GM23338 (cell line): ENCODE results near the gene TTC28.
"Not testable (repeated sequence)": the region's sequence is repeated elsewhere in the genome, so short reads cannot be mapped to it uniquely, and the experiment has no call there.

Source experiments
- CREB1 ChIP-seq: fragments of 250-450 bp; sonication (Bioruptor Pico); IDR thresholded peaks from 2 replicates; pipeline ENCODE4 v1.5.0; 2020; ENCODE audit warnings: low read depth, mild to moderate bottlenecking, moderate library complexity
- CTCF ChIP-seq, 2 experiments: fragments of 200-600 bp in 1 of 2; sonication (generic) in 1 of 2; conservative IDR thresholded peaks; 2 replicates each; pipeline versions ENCODE4 v1.5.1 to v1.6.1; 2016 to 2017; ENCODE audit warnings: antibody characterized with exemption in 2 of 2, low read depth in 2 of 2, mild to moderate bottlenecking in 2 of 2, moderate library complexity in 1 of 2
- EZH2 ChIP-seq: fragments of 200-600 bp; sonication (generic); IDR thresholded peaks from one replicate; pipeline ENCODE4 v1.8.0; 2017; ENCODE audit warnings: antibody characterized with exemption, mild to moderate bottlenecking, low read depth; ENCODE audit not compliant: unreplicated experiment
- EZH2phosphoT487 ChIP-seq: fragments of 200-600 bp; sonication (generic); IDR thresholded peaks from one replicate; pipeline ENCODE4 v1.8.1; 2018; ENCODE audit warnings: antibody characterized with exemption; ENCODE audit not compliant: unreplicated experiment
- JUNB ChIP-seq: IDR thresholded peaks from one replicate; pipeline ENCODE4 v1.6.1; 2016; ENCODE audit warnings: antibody characterized with exemption; ENCODE audit not compliant: unreplicated experiment
- NANOG ChIP-seq: IDR thresholded peaks from 2 replicates; pipeline ENCODE4 v1.6.1; 2016; ENCODE audit warnings: antibody characterized with exemption, borderline replicate concordance
- POLR2AphosphoS5 ChIP-seq: IDR thresholded peaks from 2 replicates; pipeline ENCODE4 v1.6.1; 2016; ENCODE audit warnings: antibody characterized with exemption, low read depth
- STAT1 ChIP-seq: IDR thresholded peaks from one replicate; pipeline ENCODE4 v1.6.1; 2016; ENCODE audit warnings: antibody characterized with exemption; ENCODE audit not compliant: unreplicated experiment
- ZNF114 ChIP-seq: fragments of 250-450 bp; sonication (Bioruptor Pico); IDR thresholded peaks from 2 replicates; pipeline ENCODE4 v1.5.0; 2020; ENCODE audit warnings: mild to moderate bottlenecking, moderate library complexity
- ZNF331 ChIP-seq: fragments of 250-450 bp; sonication (Bioruptor Pico); IDR thresholded peaks from 2 replicates; pipeline ENCODE4 v1.5.0; 2020; ENCODE audit warnings: low read depth, mild to moderate bottlenecking, moderate library complexity
- TF ChIP-seq, protein P1 (sequence below): IDR thresholded peaks from one replicate; pipeline ENCODE4 v1.6.1; 2018; ENCODE audit warnings: antibody characterized with exemption; ENCODE audit not compliant: unreplicated experiment
- TF ChIP-seq, protein P2 (sequence below): fragments of 250-450 bp; sonication (Bioruptor Pico); IDR thresholded peaks from 2 replicates; pipeline ENCODE4 v1.5.0; 2020; ENCODE audit warnings: mild to moderate bottlenecking, moderate library complexity
- TF ChIP-seq, protein P3 (sequence below): IDR thresholded peaks from 2 replicates; pipeline ENCODE4 v1.6.1; 2016; ENCODE audit warnings: antibody characterized with exemption

DNA sequence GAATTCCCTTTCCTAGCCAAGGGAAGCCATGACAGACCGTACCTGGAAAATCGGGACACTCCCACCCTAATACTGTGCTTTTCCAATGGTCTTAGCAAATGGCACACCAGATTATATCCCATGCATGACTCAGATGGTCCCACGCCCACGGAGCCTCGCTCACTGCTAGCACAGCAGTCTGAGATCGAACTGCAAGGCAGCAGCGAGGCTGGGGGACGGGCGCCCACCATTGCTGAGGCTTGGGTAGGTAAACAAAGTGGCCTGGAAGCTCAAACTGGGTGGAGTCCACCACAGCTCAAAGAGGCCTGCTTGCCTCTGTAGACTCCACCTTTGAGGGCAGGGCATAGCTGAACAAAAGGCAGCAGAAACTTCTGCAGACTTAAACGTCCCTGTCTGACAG is 150.5 kb downstream of the TTC28 start:
- not testable (repeated sequence) for TF ChIP-seq CTCF (conservative IDR thresholded peaks at IDR 0.05; ENCODE audit: low read depth in 2 of 2); EZH2phosphoT487; EZH2; CREB1 (CRISPR knock-in tag); JUNB; POLR2AphosphoS5; STAT1; ZNF331 (CRISPR knock-in tag); ZNF114 (CRISPR knock-in tag); NANOG
- TF ChIP-seq, protein P1, sequence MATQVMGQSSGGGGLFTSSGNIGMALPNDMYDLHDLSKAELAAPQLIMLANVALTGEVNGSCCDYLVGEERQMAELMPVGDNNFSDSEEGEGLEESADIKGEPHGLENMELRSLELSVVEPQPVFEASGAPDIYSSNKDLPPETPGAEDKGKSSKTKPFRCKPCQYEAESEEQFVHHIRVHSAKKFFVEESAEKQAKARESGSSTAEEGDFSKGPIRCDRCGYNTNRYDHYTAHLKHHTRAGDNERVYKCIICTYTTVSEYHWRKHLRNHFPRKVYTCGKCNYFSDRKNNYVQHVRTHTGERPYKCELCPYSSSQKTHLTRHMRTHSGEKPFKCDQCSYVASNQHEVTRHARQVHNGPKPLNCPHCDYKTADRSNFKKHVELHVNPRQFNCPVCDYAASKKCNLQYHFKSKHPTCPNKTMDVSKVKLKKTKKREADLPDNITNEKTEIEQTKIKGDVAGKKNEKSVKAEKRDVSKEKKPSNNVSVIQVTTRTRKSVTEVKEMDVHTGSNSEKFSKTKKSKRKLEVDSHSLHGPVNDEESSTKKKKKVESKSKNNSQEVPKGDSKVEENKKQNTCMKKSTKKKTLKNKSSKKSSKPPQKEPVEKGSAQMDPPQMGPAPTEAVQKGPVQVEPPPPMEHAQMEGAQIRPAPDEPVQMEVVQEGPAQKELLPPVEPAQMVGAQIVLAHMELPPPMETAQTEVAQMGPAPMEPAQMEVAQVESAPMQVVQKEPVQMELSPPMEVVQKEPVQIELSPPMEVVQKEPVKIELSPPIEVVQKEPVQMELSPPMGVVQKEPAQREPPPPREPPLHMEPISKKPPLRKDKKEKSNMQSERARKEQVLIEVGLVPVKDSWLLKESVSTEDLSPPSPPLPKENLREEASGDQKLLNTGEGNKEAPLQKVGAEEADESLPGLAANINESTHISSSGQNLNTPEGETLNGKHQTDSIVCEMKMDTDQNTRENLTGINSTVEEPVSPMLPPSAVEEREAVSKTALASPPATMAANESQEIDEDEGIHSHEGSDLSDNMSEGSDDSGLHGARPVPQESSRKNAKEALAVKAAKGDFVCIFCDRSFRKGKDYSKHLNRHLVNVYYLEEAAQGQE: not testable (repeated sequence)
- TF ChIP-seq, protein P2, sequence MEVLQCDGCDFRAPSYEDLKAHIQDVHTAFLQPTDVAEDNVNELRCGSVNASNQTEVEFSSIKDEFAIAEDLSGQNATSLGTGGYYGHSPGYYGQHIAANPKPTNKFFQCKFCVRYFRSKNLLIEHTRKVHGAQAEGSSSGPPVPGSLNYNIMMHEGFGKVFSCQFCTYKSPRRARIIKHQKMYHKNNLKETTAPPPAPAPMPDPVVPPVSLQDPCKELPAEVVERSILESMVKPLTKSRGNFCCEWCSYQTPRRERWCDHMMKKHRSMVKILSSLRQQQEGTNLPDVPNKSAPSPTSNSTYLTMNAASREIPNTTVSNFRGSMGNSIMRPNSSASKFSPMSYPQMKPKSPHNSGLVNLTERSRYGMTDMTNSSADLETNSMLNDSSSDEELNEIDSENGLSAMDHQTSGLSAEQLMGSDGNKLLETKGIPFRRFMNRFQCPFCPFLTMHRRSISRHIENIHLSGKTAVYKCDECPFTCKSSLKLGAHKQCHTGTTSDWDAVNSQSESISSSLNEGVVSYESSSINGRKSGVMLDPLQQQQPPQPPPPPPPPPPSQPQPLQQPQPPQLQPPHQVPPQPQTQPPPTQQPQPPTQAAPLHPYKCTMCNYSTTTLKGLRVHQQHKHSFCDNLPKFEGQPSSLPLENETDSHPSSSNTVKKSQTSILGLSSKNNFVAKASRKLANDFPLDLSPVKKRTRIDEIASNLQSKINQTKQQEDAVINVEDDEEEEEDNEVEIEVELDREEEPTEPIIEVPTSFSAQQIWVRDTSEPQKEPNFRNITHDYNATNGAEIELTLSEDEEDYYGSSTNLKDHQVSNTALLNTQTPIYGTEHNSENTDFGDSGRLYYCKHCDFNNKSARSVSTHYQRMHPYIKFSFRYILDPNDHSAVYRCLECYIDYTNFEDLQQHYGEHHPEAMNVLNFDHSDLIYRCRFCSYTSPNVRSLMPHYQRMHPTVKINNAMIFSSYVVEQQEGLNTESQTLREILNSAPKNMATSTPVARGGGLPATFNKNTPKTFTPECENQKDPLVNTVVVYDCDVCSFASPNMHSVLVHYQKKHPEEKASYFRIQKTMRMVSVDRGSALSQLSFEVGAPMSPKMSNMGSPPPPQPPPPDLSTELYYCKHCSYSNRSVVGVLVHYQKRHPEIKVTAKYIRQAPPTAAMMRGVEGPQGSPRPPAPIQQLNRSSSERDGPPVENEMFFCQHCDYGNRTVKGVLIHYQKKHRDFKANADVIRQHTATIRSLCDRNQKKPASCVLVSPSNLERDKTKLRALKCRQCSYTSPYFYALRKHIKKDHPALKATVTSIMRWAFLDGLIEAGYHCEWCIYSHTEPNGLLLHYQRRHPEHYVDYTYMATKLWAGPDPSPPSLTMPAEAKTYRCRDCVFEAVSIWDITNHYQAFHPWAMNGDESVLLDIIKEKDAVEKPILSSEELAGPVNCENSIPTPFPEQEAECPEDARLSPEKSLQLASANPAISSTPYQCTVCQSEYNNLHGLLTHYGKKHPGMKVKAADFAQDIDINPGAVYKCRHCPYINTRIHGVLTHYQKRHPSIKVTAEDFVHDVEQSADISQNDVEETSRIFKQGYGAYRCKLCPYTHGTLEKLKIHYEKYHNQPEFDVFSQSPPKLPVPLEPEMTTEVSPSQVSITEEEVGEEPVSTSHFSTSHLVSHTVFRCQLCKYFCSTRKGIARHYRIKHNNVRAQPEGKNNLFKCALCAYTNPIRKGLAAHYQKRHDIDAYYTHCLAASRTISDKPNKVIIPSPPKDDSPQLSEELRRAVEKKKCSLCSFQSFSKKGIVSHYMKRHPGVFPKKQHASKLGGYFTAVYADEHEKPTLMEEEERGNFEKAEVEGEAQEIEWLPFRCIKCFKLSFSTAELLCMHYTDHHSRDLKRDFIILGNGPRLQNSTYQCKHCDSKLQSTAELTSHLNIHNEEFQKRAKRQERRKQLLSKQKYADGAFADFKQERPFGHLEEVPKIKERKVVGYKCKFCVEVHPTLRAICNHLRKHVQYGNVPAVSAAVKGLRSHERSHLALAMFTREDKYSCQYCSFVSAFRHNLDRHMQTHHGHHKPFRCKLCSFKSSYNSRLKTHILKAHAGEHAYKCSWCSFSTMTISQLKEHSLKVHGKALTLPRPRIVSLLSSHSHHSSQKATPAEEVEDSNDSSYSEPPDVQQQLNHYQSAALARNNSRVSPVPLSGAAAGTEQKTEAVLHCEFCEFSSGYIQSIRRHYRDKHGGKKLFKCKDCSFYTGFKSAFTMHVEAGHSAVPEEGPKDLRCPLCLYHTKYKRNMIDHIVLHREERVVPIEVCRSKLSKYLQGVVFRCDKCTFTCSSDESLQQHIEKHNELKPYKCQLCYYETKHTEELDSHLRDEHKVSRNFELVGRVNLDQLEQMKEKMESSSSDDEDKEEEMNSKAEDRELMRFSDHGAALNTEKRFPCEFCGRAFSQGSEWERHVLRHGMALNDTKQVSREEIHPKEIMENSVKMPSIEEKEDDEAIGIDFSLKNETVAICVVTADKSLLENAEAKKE: not testable (repeated sequence)
- TF ChIP-seq, protein P3, sequence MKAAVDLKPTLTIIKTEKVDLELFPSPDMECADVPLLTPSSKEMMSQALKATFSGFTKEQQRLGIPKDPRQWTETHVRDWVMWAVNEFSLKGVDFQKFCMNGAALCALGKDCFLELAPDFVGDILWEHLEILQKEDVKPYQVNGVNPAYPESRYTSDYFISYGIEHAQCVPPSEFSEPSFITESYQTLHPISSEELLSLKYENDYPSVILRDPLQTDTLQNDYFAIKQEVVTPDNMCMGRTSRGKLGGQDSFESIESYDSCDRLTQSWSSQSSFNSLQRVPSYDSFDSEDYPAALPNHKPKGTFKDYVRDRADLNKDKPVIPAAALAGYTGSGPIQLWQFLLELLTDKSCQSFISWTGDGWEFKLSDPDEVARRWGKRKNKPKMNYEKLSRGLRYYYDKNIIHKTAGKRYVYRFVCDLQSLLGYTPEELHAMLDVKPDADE: not testable (repeated sequence)
